ENCODE data around the gene UNKL.

Gene UNKL

DNA sequence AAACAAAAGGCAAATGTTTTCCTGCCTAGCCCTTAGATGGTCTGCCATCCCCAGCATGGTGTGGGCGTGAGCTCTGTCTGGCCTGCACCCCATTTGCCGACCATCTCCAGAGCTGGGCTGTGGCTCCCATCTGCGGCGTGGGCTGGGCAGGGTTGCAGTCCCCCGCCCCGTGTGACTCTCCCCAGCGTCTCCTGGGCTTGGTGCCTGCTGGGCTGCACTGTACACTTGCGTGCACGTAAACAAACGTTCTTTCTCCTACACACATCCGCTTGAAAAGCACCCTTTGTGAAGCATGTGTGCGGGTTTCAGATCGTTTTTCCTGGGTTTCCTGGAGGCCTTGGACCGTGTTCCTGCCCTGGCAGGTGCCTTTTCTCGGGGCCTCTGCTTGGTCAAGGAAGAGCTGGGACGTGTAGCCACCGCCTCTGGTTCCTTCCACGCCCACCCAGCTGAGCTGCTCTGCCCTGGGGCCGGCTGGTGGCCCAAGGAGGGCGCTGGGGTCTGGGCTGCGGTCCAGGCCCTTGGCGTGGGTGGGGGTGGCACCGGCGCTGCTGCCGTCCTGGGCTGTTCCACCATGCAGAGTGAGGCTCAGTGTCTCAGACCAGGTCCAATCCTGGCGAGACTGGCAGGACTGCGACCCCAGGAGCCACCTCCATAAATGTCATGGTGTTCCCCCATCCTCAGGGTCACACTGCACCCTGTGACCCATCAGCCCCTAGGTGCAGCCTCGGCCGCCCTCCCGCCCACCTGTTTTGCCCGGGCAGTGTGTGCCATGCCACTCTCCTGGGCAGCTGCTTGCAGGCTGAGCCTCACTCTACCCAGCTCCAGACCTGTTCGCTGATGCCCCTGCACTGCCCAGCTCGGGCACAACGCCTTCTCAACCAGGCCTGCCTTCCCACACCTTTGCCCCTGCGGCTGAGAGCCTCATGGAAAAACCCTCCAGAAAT, 90.9 kb downstream of the UNKL start:
- no peak for DNase-seq (ENCODE audit: low spot score)

DNA sequence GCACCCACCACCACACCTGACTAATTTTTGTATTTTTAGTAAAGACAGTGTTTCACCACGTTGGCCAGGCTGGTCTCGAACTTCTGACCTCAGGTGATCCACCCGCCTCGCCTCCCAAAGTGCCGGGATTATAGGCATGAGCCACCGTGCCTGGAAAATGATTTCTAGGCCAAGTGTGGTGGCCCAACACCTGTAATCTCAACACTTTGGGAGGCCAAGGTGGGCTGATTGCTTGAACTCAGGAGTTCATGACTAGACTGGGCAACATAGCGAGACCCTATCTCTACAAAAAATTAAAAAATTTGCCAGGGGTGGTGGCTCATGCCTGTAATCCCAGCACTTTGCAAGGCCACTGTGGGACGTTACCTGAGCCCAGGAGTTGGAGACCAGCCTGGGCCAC, 92.1 kb downstream of the UNKL start:
- no peak for DNase-seq (ENCODE audit: low spot score)

DNA sequence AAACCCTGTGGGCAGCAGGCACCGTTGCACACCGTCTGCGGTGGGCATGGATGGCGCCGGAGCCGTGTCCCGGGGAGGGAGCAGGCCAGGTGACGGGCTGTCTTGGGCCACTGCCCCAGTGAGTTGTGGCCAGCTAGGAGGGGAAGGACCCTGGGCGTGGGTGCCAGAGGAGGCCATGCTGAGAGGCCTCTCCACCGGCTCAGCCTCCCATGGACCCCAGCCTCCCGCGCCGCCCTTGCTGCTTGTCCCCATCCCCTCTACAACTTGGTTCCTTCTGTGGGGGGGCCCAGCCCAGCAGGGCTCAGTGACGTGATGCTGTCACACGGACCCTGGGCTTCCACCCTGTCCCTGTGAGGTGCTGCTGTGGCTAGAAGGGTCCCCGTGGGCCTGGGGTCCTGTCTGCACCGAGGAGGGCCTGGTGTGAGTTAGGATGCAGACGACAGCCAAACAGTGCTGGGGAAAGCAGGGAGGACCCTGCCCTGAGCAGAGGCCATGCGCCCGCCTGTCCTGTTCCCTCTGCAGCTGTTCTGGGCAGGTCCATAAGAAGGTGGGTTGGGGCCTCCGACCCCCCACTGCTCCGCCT, 93.8 kb downstream of the UNKL start:
- DNase-seq (ENCODE audit: low spot score), result no peak

DNA sequence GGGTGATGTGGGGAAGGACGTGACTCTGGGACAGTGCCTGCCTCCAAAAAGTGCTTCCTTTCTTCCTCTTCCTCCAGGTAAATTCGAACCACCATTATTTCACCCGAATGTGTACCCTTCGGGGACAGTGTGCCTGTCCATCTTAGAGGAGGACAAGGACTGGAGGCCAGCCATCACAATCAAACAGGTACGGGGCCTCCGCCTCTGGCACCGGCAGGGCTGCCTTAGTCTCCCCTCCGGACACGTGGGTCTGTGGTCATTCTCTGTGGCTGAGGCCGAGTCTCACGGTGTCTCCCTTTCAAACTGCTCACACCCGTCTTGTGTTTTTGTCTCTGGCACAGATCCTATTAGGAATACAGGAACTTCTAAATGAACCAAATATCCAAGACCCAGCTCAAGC, 94.4 kb downstream of the UNKL start:
- no peak for DNase-seq (ENCODE audit: low spot score)

DNA sequence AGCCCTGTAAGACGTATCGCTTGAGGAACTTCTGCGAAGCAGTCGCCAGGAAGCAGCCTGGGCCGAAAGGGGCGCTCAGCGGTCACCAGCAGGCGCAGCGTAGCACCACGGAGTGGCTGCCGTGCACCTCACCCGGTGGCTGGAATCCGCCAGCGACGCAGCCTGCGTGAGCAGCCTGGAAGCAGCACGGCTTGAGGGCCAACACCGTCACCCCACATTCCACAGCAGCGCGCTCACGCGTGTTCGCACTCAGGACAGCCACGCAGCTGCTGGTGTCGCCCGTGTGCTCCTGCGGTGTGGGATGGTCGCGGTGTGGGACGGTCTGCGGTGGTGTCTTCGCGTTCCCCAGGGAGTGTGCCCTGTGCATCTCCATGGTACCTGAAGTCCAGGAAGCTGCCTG, 95.5 kb downstream of the UNKL start:
- DNase-seq (ENCODE audit: low spot score), result no peak

DNA sequence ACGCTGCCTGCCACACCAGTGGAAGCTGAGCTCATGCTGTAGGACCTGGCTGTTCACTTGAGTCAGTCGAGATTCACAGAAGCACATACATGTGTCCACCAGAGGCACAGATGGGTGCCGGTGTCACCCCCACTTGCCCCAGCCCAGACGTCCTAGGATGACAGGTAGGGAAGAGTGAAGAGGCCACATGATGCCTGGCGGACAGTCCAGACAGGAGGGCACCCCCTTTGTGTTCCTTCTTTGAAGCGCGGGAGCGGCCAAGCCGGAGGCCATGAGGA, 96.3 kb downstream of the UNKL start:
- no peak for DNase-seq (ENCODE audit: low spot score)

DNA sequence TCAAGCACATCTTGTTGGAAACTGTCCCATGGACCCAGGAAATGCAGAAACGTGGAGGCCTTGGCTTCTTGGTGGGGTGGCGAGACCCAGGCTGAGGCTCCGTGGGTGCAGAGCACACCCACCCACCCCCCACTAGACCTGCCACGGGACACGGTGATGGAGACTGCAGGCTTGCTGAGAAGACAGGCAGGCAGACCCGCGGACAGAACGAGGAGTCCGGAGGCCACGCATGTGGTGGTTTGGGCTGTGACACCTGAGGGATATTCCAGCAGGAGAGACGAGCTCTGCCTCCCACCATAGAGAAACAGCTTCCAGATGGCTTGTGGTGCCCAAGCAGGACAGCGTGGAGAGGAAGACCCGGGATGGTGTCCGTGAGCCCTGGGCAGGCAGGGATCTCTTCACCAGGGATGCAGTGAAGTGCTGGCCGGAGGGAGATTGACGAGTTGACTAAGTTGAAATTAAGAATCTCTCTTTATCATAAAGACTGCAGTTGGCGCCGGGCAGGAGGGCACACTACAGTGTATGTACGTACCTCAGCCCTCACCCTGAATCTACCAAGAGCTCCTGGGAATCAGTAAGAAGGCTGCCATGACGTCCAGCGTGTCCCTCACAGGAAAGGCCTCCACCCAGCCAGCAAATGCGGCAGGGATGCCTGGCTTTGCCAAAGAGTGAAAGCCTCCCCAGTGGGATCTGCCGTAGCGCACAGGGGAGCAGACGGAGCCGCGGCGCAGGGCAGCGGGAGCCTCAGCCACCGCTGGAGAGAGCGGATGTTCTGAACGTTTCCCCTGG, 96.8 kb downstream of the UNKL start:
- no peak for DNase-seq (ENCODE audit: low spot score)

DNA sequence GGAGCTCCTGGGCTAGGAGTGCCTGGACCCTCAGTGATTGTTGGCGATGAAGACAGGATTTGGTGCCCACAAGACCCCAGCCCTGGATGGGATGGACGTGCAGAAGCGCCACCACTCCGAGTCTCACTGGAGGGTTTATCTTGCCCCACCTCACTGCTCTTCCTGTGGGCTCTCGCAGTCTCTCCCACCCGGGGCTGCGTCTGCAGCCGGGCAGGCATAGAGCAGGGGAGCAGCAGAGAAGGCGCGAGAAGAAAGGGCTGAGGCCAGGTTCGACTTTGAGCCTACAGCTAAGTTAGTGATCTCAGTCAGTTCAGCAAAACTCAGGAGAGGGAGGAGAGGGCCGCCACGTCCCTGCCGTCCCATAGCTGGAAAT, 98.5 kb downstream of the UNKL start:
- DNase-seq (ENCODE audit: low spot score), result no peak

DNA sequence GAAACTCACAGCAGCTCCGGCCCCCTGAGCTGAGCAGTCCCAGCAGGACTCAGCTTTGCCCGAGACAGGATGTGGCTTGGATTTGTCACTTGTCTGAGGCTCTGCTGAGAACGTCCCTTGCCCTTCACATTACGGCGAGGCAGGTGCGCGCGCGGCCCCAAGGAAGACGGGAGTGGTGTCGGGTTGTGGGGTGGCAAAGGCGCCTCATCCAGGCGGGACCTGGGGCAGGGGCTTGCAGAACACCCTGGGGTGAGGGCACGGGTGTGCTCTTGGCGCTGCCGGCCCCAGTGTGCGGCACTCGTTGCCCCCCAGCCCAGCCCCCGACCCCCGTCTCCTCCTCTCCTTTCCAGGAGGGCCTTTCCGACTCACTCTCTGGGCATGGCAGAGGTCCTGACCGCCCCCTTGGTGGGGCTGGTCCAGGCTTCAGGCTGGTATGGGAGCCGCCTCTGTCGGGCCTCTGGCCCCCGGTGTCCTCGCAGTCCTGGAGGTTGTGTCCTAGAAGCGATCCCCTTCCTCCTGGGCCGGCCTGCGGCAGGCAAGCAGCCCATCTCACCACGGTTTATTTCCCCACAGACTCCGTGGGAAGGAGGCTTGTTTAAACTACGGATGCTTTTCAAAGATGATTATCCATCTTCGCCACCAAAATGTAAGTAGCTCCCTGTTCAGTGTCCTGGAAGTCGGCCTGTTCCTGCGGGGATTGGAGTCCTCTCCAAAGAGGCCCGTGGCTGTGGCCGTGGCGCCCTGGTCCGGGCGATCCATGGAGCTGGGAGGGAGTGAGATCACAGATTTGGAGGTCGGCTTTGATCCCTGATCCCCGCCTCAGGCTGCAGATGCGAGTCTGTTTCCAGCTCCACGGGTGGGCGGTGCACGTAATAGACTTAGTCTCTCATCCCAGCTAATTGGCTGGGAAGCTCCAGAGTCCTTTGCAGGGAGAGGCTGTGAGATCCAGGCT, 99.1 kb downstream of the UNKL start:
- no peak for DNase-seq (ENCODE audit: low spot score)

DNA sequence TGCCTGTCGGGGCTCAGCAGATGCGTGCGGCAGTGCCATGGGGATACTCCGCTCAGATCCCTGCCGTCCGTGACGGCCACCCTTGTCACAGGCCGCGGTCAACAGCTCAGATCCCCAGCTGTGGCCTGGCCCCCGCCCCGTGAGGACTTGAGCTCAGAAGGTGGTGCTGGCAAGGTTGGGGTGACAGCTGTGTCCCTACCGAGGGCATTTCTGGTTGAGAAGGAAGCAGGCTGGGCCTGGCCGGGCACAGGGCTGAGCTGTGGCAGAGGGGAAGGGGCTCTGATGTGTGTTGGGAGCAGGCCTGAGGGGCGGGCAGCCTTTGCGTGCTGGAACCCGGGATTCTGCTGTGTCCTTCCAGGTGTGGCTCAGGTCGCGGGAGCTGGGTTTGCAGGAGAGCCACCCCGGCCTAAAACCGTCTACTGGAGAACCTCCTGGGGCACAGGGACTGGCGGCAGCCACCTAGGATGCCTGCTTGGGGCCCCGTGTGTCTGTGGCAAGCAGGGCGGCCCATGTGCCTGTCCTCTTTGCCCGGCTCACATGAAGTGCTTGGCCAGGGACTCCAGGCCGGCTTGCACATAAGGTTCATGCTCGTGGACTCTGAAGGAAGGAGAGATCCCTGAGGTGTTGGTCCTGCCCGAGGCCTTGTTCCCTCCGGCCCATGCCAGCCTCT, 100.0 kb downstream of the UNKL start:
- no peak for DNase-seq (ENCODE audit: low spot score)

DNA sequence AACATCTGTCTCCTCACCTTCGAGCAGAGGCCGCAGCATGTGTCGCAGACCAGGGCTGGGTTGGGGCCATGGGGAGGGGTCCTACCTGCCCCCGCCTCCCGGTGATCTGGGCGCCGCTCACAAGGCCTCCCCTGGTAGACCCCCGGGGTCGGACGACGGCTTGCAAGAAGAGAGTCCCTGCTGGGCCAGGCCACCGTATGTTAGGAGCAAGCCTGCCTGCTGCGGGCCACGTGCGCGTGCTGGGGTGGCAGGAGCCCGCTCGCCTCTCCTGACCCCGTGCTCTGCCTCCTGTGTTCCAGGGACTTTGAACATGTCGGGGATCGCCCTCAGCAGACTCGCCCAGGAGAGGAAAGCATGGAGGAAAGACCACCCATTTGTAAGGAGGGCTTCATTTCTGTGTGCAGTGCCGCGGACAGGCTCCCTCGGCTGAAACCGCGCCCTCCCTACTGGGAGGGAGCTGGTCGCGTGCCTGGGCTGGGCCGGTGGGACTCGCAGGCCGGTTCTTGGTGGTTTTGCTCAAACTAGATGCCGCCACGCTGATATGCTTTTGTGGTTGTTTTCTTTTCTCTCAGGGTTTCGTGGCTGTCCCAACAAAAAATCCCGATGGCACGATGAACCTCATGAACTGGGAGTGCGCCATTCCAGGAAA, 100.7 kb downstream of the UNKL start:
- DNase-seq (ENCODE audit: low spot score), result no peak

All from HuH-7 (cell line).